Measurements from ENCODE around the gene CGB3.
"Not testable (repeated sequence)": the region's sequence is repeated elsewhere in the genome, so short reads cannot be mapped to it uniquely, and the experiment has no call there.

Gene CGB3

GRCh38 chr19:49057636-49058234 lies 33.6 kb upstream of the CGB3 start, which contains the start of gene CGB7:
TSS of gene CGB7 (minus strand) at chr19:49057749. CDS start at chr19:49055375, 2,374 bp downstream.
- no peak for DNase-seq (ENCODE audit: extremely low spot score)
- POLR2A ChIA-PET = no interaction called here
- TF ChIP-seq CTCF (IDR thresholded peaks at IDR 0.05; ENCODE audit: control extremely low read depth, extremely low read depth, low read depth, missing control alignments) = no peak
- CTCF ChIA-PET = interaction anchor here (1.2 to 1.9 kb wide), 4 partner anchors 20 to 89 kb away, joined by 3 to 7 read pairs (median 4); no protein-coding TSS in a partner anchor

GRCh38 chr19:49056902-49057596 lies 32.9 kb upstream of the CGB3 start:
- DNase-seq (ENCODE audit: extremely low spot score); POLR2A ChIA-PET: not testable (repeated sequence)
- CTCF ChIA-PET = interaction anchor here (0.6 to 1.9 kb wide), 9 partner anchors 13 to 142 kb away, joined by 3 to 7 read pairs (median 3); partner anchors contain the start of gene LIN7B

GRCh38 chr19:49056101-49056901 lies 32.2 kb upstream of the CGB3 start:
- peak; percentile 9 for TF ChIP-seq CTCF (IDR thresholded peaks at IDR 0.05; ENCODE audit: control extremely low read depth, extremely low read depth, low read depth, missing control alignments)
- ChIA-PET POLR2A (no interaction called here), CTCF (interaction anchor here (0.6 to 1.3 kb wide), 6 partner anchors 14 to 143 kb away, joined by 3 to 7 read pairs (median 3); partner anchors contain the start of gene LIN7B)
- peak; percentile 84 for DNase-seq (ENCODE audit: extremely low spot score)

- DNase-seq (ENCODE audit: extremely low spot score); POLR2A ChIA-PET: not testable (repeated sequence)
- CTCF ChIA-PET = interaction anchor here (1.1 kb wide), 1 partner anchor 47 kb away, joined by 3 read pairs; no protein-coding TSS in a partner anchor
These were observed 26.4 kb upstream of the CGB3 start for GRCh38 chr19:49050376-49051033.

- POLR2A ChIA-PET; CTCF ChIA-PET; DNase-seq (ENCODE audit: extremely low spot score): not testable (repeated sequence)
These were observed 25.7 kb upstream of the CGB3 start for GRCh38 chr19:49049834-49050233.

GRCh38 chr19:49049011-49049410 lies 24.9 kb upstream of the CGB3 start, which contains the start of gene CGB8:
TSS of gene CGB8 (minus strand) at chr19:49049111. CDS start at chr19:49048739, 372 bp downstream.
- DNase-seq (ENCODE audit: extremely low spot score); CTCF ChIA-PET; POLR2A ChIA-PET: not testable (repeated sequence)

GRCh38 chr19:49043548-49043947 lies 19.4 kb upstream of the CGB3 start, which contains the start of gene CGB5:
TSS of gene CGB5 (plus strand) at chr19:49043848. CDS start at chr19:49044210, 362 bp downstream.
- CTCF ChIA-PET; DNase-seq (ENCODE audit: extremely low spot score): not testable (repeated sequence)
- POLR2A ChIA-PET = interaction anchor here (0.6 kb wide), 1 partner anchor 669 kb away, joined by 4 read pairs; no protein-coding TSS in a partner anchor

GRCh38 chr19:49042666-49043065 lies 18.5 kb upstream of the CGB3 start:
- POLR2A ChIA-PET; DNase-seq (ENCODE audit: extremely low spot score); CTCF ChIA-PET: not testable (repeated sequence)

- CTCF ChIA-PET = no interaction called here
- TF ChIP-seq CTCF (IDR thresholded peaks at IDR 0.05; ENCODE audit: control extremely low read depth, extremely low read depth, low read depth, missing control alignments) = no peak
- no peak for DNase-seq (ENCODE audit: extremely low spot score)
- POLR2A ChIA-PET = no interaction called here
These were observed 18.0 kb upstream of the CGB3 start for GRCh38 chr19:49042177-49042576.

GRCh38 chr19:49039736-49040135 lies 15.6 kb upstream of the CGB3 start:
- POLR2A ChIA-PET; DNase-seq (ENCODE audit: extremely low spot score); CTCF ChIA-PET: not testable (repeated sequence)

- POLR2A ChIA-PET; DNase-seq (ENCODE audit: extremely low spot score); CTCF ChIA-PET: not testable (repeated sequence)
These were observed 14.6 kb upstream of the CGB3 start for GRCh38 chr19:49038557-49039276.

GRCh38 chr19:49038111-49038510 lies 14.0 kb upstream of the CGB3 start:
- POLR2A ChIA-PET; CTCF ChIA-PET; DNase-seq (ENCODE audit: extremely low spot score): not testable (repeated sequence)
